Left kidney (tissue), 8 donors: Measurements from ENCODE around the gene EML1. TPM values are rescaled to one million over a fixed set of nuclear protein-coding genes. Genes with fewer than 3 reads are reported as not detected.

Experiments
- DNase-seq: peaks from one replicate; pipeline ENCODE4 v3.0.0-alpha.2; 2013
- long read RNA-seq, 8 donors: transcript quantifications; one replicate each; lab custom pipeline, GENCODE V29; 2026
- polyA plus RNA-seq: library from polyadenylated mRNA; unstranded; fragments of 120-200 nt; gene quantifications from one replicate; pipeline ENCODE4 v1.2.1, GENCODE V29; 2013; ENCODE audit not compliant: insufficient read length

The EML1 gene, protein sequence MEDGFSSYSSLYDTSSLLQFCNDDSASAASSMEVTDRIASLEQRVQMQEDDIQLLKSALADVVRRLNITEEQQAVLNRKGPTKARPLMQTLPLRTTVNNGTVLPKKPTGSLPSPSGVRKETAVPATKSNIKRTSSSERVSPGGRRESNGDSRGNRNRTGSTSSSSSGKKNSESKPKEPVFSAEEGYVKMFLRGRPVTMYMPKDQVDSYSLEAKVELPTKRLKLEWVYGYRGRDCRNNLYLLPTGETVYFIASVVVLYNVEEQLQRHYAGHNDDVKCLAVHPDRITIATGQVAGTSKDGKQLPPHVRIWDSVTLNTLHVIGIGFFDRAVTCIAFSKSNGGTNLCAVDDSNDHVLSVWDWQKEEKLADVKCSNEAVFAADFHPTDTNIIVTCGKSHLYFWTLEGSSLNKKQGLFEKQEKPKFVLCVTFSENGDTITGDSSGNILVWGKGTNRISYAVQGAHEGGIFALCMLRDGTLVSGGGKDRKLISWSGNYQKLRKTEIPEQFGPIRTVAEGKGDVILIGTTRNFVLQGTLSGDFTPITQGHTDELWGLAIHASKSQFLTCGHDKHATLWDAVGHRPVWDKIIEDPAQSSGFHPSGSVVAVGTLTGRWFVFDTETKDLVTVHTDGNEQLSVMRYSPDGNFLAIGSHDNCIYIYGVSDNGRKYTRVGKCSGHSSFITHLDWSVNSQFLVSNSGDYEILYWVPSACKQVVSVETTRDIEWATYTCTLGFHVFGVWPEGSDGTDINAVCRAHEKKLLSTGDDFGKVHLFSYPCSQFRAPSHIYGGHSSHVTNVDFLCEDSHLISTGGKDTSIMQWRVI
- polyA plus RNA-seq = 38.5 TPM
- long read RNA-seq, donor 1, full-length matches to known transcripts = 7 of 7 reads
- long read RNA-seq, donor 1, partial matches to known transcripts = 0 of 7 reads
- long read RNA-seq, donor 1, other reads (novel, unspliced or antisense) = 0 of 7 reads
- long read RNA-seq, donor 2, full-length matches to known transcripts = 2 of 2 reads
- long read RNA-seq, donor 2, partial matches to known transcripts = 0 of 2 reads
- long read RNA-seq, donor 2, other reads (novel, unspliced or antisense) = 0 of 2 reads
- long read RNA-seq, donor 3, full-length matches to known transcripts = 4 of 4 reads
- long read RNA-seq, donor 3, partial matches to known transcripts = 0 of 4 reads
- long read RNA-seq, donor 3, other reads (novel, unspliced or antisense) = 0 of 4 reads
- long read RNA-seq, donor 4 = 0 reads
- long read RNA-seq, donor 5, full-length matches to known transcripts = 4 of 4 reads
- long read RNA-seq, donor 5, partial matches to known transcripts = 0 of 4 reads
- long read RNA-seq, donor 5, other reads (novel, unspliced or antisense) = 0 of 4 reads
- long read RNA-seq, donor 6, full-length matches to known transcripts = 4 of 4 reads
- long read RNA-seq, donor 6, partial matches to known transcripts = 0 of 4 reads
- long read RNA-seq, donor 6, other reads (novel, unspliced or antisense) = 0 of 4 reads
- long read RNA-seq, donor 7, full-length matches to known transcripts = 2 of 2 reads
- long read RNA-seq, donor 7, partial matches to known transcripts = 0 of 2 reads
- long read RNA-seq, donor 7, other reads (novel, unspliced or antisense) = 0 of 2 reads
- long read RNA-seq, donor 8, full-length matches to known transcripts = 3 of 3 reads
- long read RNA-seq, donor 8, partial matches to known transcripts = 0 of 3 reads
- long read RNA-seq, donor 8, other reads (novel, unspliced or antisense) = 0 of 3 reads

DNA sequence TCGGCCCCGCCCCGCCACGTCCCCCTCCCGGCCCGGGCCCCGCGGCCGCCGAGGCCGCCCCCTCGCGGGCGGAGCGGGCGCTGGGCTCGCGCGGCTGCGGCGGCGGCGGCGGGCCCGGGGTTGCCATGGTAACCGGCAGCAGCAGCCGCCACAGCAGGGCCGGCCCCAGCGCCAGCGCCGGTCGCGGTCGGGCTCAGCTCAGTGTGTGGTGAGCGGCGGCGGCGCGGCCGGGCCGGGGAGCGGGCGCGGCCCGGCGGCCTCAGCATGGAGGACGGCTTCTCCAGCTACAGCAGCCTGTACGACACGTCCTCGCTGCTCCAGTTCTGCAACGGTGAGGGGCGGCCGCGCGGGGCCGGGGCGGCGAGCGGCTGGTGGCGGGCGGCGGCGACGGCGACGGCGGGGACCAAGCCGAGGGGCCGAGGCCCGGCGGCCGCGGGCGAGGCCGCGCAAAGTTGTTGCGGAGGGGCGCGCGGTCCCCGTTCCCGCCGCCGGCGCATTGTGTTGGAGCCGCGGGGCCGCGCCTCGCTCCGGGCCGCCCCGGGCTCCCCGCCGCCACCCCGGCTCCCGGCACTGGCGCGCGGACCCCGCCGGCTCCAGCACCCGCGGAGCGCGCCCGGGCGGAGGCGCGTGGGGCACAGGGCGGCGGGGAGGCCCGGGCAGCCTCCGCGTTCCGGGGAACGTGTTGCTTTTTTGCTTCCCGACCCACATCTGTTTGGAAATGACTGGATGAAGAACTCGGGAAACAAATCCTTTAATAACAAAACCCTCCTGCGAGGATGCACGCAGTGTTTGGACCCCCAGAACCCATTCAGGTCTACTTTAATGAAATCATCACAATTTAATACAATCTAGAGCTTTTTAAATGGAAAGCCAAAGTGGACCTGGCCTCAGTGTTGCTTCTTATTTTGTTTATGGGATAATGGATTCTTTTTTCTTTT lies at the start of gene EML1:
EML1 (plus strand) TSS at position 201 of the 938 bp plus-strand sequence; CDS start at position 265, 64 bp downstream.
- DNase-seq = peak; percentile 82

DNA sequence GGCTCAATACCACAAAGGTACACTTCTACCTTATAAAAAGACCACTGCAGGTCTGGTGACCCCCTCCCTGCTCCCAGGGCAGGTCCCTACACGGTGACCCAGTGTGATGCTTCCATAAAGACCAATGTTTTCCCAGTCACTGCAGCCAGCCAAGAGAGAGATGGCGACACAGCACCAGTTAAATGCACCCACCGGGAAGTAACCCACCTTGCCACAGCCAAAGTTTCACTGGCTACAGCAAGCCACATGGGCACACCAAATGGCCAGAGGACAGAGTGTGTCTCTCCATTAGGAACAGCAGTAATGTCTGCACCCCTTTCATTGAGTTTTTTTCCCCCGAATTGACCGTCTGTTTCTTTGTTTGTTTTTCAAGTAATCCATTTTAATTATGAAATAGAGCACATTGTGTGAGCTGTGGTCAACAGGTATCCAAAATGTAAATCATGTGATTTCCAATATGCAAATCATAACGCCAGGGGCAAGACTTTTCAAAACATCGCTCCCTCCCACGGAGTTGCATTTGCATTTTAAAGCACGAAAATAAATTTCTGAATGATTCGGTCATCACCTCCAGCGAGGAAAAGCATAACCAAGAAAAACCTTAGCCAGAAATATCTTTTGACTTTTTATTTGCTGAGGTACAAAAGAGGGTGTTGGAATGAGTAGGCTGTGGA lies 48.9 kb upstream of the EML1 start:
- DNase-seq = no peak

DNA sequence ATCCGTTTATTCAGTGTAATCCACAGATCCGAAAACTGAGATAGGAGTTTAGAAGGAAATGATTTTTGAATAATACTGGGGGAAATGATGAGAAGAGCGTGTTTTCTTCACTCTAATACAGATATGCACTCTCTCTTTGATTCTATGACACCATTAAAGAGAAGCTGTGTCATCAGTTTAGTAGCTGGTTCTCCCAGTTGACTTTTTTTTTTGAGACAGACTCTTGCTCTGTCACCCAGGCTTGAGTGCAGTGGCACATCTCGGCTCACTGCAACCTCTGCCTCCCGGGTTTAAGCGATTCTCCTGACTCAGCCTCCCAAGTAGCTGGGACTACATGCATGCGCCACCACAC lies 48.4 kb upstream of the EML1 start:
- DNase-seq = no peak

DNA sequence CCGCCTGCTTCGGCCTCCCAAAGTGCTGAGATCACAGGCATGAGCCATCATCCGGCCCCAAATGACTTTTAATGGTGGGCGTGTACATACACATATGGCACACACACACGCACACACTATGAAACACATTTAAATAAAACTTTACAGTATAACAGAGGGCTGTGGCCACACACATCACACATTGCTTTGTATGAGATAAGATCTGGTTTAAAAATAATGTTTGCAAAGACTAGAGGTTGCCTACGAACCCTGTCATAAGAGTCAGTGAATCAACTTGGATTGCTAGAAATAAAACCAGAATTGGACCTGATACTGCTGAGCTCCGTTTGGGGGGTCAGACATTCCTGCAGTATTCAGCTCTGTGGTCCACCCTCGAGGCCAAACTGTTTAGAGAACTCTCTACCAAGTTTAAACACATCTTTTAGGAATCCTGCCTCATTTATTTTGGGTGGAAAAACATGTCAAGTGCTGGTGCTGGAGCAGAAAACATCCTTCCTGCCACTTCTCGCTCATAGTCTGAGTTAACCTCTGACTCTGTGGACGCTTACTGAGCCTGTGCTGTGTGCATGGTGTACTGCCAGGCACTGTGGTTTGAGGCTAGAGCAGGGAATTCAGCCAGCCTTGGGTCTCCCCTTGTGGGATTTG lies 47.8 kb upstream of the EML1 start:
- DNase-seq = no peak

DNA sequence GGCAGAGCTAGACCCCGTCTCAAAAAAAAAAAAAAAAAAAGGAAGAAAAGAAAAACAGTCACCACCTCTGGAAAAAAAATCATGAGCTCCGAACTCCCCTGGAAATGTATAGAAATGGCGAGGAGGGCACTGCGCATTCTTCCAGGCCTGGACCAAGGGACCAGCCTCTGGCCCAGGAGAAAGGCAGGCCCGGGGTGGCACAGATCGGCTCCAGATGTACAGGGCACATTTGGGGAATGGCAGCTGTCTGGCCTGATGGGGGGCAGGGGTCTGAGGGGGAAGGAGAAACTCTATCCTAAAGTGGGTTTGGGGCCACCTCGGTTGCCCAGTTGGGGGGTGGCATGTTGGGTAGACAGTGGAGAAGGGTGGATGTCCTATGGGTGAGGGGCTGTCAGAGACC lies 46.0 kb upstream of the EML1 start:
- no peak for DNase-seq

DNA sequence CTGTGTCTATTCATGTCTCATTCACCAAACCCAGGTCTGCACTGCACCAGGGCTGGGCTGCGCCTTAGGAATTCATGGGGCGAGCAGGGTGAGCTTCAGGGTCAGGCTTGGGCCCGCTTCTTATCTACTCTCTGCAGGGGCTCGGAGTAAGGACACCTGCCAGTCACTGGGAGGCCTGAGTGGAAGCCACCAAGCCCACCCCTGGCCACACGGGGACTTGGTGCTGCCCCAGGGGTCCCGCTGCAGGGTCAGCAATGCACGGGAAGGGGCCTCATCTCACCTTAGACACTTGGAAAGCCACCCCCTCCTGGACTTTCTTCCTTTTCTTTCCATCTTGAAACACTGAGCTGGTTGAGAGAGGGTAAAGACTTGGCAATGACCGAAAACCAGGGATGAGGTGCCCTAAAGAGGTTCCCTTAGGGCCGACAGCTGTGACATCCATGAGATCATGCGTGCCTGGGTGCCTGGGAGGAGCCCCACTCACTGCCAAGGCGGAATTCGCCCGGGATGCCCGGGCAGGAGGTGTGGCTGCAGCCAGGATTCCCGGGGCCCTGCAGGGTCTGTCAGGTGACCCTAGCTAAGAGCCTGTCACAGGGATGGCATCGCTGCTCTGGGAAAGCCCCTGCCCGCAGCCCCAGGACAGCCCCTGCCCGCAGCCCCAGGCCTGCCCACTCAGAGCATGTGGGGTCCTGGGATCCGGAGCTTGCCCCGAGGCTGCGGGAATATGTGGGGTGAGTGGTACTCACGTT lies 45.5 kb upstream of the EML1 start:
- no peak for DNase-seq

DNA sequence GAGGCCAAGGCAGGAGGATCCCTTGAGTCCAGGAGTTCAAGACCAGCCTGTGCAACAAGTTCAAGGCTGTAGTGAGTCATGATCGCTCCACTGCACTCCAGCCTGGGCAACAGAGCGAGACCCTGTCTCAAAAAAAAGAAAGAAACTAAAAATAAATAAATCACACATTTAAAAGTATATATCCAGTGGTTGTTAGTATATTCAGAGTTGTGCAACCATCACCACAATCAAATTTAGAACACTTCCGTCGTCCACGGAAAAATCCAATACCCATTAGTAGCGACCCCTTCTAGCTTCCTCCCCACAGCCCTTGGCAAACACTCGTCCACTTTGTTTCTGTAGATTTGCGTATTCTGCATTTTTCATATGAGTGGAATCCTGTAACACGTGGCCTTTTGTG lies 44.7 kb upstream of the EML1 start:
- no peak for DNase-seq

DNA sequence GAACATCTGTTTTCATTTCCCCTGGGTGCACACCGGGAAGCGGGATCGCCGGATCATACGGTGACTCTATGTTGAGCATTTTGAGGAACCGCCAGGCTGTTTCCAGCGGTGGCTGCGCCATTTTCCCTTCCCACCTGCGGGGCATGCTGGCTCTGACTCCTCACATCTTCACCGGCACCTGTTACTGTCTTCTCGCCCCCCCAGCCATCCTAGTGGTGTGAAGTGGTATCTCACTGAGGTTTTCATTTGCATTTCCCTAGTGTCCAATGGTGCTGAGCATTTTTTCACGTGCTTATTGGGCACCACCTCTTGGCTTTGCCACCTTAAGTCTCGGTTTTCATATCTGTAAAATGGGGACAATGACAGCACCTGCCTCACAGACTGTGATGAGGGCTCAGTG lies 44.1 kb upstream of the EML1 start:
- DNase-seq = no peak

DNA sequence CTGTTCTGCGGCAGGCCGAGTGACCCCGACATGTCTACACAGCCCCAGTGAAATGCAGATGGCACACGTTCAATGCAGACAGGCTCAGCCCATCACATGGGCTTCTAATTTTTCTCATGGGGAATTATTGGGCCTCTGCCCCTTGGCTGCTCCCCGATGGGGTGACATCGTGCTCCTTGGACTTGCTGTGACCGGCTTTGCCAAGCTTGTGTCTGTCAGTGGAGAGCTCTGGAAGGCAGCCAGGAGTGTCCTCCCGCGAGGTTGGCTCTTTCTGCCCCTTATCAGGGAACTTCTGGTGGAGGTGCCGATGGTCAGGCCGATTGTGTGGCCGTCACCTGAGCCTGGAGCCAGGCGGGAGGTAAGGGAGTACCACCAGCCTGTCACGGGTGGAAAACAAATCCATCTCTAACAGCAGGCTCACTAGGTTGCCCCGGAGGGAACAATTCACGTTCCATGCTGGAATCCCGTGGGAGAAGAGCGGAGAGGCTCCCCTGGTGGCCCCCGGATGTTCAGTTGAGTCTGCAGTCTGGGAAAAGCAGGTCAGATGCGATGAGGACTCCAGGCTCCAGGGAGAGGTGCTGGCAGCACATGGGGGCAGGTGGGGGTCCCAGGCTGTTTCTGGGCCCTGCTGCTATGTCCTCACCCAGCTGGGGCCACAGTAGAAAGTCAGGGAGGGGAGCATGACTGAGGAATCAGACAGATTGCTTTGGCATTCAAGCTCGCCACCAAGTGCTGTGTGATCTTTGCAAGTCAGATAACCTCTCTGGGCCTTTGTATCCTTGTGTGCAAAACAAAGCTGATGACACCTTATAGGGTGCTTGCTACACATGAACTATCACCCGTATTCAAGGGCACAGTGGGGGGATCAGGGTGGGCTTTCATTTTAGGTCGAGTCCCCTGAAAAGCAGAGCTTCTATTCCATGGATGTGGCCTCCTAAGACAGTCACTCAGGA lies 43.2 kb upstream of the EML1 start:
- no peak for DNase-seq

DNA sequence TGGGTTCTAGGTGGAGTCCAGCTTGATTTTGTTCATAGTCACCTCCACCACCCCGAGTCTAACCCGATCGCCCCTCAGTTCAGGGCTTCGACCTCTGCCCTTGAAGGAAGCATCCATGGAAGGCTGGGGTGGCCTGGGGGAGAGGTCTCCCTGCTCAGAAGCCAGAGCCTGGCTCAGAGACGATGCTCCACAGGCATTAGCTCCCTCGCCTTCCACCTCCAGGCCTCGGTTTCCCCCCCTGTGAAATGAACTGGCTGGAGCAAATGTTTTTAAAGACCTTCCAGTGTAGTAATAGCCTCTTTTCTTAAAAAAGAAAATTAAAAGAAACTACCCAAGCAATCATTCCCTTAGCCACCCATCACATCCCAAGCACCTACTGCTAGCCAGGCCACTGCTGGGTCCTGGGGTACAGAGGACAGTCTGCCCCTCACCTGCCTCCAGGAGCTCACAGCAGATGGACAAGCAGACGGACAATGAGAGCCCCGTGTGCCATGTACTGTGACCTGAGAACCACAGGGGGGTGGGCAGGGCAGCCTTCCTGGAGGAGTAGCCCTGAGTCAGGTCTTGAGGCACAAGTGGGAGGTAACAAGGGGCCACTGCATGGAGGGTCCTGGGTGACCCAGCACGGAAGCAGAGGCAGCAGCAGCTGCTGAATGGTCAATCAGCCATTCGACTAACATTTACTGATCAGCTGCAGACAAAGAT lies 42.3 kb upstream of the EML1 start:
- no peak for DNase-seq

DNA sequence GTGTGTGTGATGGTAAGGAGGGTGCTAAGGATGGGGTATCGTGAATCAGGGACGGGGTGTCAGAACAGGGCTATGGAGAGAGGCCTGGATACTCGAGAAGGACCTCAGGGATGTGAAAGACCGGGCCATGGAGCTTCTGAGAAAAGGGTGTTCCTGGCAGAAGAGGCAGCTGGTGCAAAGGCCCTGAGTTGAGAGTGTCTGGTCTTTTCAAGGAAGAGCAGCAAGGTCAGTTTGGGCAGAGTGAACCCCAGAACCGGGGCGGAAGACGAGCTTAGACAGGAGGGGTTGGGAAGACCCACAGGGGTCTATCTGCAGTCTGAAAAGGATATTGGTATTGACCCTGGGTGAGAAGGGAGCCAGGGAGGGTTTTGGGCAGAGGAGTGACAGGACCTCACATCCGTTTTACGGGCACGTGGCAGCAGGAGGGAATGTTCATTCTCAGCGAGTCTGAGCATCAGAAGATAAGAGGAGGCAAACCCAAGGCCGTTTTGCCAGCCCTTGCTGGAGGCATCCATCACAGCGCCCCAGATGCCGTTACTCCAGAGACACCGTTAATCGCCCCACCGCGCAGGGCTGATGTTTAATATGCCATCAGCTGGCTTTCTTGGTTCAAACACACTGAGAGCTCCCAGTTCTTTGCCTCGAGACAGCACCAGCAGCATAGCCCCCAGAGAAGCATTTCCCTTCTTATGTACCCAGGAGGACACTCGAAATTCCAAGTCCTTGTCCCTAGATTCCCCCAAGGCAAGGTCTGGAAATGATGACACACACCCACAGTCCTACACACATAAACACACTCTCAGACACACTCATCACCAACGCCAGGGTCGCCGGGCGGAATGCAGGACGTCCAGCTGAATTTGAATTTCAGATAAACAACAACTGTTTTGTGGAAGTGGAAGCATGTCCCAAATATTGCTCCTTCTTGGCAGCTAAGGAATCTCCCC lies 41.4 kb upstream of the EML1 start:
- no peak for DNase-seq

DNA sequence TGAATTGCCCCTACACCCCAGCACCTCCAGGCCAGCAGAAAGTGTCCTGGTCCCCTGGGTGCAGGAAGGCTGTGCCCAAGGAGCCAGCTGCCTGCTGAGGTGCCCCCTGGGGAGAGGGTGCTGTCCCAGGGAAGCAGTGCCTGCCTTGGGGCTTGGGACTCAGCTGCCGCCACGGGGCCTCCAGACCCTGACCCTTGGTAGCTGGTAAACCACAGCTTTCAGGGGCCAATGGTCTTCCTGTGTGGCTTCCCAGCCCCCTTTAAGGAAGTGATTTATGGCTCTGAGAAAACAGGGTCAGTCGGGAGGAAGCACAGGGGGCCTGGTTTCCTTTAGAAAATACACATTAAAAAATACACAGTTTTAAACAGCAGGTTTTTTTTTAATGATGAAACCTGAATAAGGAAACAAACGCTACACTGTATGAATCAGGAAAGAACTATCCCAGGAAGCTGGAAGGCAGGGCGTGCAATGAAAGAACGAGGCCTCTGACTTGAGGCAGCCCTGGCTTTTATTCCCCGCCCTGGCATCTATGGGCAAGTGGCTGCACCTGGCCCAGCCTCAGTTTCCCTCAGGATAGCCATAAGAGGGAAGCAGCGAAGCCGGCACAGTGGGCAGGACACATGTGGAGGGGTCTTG lies 40.6 kb upstream of the EML1 start:
- DNase-seq = no peak

DNA sequence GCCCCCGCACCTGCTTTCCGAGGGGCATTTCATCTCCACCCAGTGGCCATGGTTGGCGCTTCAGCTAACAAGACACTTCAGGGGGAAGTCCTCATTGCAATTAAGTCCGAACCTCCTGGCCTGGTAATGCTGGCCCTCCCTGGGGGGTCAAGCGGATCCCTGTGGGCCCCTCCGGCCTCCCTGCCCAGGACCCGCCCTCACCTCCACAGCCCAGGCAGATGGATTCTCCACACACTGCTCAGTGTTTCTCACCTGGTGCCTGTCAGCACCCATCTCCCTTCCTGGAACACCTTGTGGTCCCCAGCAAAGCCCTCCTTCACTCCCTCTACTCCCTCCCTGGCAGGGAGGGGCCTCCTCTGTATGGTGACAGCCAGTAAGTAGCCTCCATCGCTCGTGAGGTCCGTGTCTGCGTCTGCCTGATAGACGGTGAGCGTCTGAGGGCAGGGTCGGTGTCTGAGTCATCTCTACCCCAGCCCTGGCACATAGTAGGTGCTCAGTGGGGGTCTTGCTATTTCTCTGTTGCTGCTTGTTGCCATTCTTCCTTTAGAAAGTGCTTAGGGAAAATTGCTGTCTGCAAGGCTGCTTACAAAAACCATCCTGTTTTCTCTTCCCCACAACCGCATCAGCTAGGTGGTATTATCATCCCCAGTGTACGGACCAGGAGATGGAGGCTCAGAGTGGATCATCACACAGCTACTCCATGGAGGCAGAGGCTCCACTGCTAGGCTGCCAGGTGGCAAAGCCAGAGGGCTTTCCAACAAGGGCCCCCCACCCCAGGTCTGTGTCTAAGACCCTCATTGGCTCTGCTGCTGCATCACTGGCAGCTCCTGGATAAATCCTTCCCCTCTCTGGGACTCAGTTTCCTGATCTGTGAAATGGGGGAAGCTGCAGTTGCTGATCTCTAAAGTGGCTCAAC lies 39.7 kb upstream of the EML1 start:
- no peak for DNase-seq
